AG09309 (cell line): Measurements from ENCODE around the gene PFKL.

ENCODE experiments used
- DNase-seq: peaks from one replicate; pipeline ENCODE4 v3.0.0-alpha.2; 2010; ENCODE audit warnings: low read depth
- H3K4me3 ChIP-seq: 2 replicates; pipeline ENCODE4 v1.5.1; 2011; ENCODE audit warnings: mild to moderate bottlenecking, low read depth, low read length, moderate library complexity; ENCODE audit not compliant: control insufficient read depth
- TF ChIP-seq, protein P1 (sequence below): IDR thresholded peaks from 2 replicates; pipeline ENCODE4 v1.5.1; 2011; ENCODE audit warnings: mild to moderate bottlenecking, low read depth, low read length, inconsistent platforms; ENCODE audit not compliant: insufficient read depth, control insufficient read depth; ENCODE audit errors: missing control alignments

PFKL gene

DNA sequence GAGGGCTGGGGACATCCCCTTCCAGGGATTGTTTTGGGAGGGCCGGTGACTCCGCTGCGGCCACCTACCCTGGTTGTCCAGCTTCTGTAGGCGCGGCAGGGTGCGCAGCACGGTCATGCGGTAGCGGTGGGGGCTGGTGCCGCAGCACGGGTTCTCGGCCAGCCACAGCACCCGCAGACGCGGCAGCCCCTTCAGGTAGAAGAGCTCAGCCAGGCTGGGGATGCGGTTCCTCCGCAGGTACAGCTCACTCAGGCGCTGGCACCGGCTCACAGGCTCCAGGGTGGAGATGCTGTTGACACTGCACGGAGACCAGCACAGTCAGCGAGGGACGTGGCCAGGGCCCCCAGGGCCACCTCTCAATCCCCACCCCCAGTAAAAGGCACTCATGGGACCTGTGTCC lies 33.1 kb downstream of the PFKL start:
- TF ChIP-seq, protein P1, sequence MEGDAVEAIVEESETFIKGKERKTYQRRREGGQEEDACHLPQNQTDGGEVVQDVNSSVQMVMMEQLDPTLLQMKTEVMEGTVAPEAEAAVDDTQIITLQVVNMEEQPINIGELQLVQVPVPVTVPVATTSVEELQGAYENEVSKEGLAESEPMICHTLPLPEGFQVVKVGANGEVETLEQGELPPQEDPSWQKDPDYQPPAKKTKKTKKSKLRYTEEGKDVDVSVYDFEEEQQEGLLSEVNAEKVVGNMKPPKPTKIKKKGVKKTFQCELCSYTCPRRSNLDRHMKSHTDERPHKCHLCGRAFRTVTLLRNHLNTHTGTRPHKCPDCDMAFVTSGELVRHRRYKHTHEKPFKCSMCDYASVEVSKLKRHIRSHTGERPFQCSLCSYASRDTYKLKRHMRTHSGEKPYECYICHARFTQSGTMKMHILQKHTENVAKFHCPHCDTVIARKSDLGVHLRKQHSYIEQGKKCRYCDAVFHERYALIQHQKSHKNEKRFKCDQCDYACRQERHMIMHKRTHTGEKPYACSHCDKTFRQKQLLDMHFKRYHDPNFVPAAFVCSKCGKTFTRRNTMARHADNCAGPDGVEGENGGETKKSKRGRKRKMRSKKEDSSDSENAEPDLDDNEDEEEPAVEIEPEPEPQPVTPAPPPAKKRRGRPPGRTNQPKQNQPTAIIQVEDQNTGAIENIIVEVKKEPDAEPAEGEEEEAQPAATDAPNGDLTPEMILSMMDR: no peak
- H3K4me3 ChIP-seq: no peak overlapping the region
- DNase-seq: no peak

DNA sequence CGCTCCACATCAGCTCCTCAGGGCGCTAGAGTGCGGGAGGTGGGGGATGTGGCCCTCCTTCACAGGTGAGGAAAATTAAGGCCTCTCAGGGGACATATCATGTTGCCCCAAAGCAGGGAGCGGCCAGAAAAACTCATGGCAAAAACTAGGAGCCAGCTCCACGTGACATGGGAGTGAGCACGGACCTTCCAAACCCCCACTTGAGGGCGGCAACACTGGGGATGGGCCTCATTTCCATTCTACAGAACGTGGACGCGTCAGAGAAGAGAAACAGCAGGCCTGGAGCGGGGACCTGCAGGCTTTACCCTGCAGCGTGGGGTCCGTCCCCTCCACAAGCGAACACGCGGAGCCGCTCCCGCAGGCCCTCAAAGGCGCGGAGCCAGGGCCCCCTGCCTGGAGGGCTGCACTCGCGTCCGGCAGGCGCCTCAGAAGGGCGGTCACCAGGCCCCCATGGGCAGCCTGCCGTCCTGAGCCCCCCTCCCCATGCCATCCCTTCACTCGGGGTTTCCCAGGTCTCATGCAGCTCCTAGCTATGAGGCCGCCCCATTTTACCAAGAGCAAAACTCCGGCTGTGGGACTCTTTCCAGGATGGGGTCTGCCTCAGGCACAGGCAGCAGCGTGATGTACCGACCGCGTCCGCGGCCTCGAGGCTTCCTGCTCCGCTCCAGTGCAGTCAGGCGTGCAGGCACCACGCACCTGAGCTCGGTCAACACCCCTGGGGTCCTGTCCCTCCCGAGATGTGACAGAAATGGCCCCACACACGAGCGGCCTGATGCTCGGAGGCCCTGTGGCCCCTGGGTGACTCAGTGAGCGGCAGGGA lies 33.9 kb downstream of the PFKL start:
- TF ChIP-seq, protein P1: no peak
- H3K4me3 ChIP-seq: no peak overlapping the region

GRCh38 chr21:44334329-44335030 lies 34.6 kb downstream of the PFKL start:
- TF ChIP-seq, protein P1: no peak
- H3K4me3 ChIP-seq: no peak overlapping the region
- no peak for DNase-seq

More for the DNA sequence above, 33.9 kb downstream of the PFKL start:
- no peak for DNase-seq

DNA sequence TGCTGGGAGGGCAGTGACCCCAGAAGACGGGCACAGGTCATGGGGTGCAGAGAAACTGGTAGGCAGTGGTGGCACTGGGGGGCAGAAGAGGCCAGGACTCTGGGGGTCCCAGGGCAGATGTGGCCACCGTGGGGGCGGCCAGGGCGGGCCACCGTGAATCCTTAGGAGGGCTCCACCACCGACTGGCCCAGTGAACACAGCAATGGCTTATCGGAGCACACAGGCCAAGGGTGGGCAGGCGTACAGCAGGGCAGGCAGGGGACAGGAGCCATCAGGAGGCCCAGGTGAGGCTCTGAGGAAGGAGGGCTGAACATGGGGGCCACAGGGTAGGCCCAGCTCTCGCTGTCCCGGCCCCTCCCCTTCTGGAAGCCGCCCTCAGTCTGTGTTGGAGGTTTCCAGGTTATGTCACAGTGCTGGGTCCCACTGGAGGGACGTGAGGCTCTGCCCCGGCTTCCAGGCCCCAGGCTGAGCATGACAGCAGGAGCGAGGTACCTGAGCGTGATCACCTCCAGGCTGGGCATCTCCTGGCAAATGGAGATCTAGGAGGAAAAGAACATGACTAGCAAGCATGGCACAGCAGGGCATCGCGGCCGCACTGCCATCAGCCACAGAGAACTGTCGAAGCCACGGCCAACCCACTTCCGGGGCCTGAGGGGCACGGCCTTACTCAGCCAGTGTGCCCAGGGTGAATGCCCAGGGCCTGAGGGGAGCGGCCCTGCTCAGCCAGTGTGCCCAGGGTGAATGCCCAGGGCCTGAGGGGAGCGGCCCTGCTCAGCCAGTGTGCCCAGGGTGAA lies 35.6 kb downstream of the PFKL start:
- TF ChIP-seq, protein P1: no peak
- H3K4me3 ChIP-seq: no peak overlapping the region

GRCh38 chr21:44337449-44337848 lies 37.6 kb downstream of the PFKL start:
- no peak for DNase-seq
- TF ChIP-seq, protein P1: no peak
- no peak overlapping the region for H3K4me3 ChIP-seq

More for the DNA sequence above, 35.6 kb downstream of the PFKL start:
- no peak for DNase-seq
